ENCODE results near the gene CYBC1.

The CYBC1 gene

DNA sequence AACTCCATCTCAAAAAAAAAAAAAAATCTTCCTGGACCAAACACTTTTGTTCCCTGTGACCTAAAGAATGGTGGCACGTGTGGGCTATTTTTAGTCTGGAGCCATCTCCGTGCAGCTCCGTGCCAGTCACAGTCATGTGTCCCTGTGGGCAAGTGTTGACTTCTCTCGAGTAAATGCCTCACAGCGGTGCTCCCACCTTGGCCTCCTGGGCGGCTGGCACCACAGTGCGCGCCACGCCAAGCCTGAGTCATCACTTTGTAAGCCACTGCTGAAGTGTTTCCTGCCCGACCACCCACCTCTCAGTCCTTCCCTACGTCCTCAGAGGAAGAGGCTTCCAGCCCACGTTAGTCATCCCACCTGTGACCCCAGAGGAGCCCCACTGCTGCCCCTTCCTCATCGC is 43.3 kb downstream of the CYBC1 start:
- no peak for DNase-seq

DNA sequence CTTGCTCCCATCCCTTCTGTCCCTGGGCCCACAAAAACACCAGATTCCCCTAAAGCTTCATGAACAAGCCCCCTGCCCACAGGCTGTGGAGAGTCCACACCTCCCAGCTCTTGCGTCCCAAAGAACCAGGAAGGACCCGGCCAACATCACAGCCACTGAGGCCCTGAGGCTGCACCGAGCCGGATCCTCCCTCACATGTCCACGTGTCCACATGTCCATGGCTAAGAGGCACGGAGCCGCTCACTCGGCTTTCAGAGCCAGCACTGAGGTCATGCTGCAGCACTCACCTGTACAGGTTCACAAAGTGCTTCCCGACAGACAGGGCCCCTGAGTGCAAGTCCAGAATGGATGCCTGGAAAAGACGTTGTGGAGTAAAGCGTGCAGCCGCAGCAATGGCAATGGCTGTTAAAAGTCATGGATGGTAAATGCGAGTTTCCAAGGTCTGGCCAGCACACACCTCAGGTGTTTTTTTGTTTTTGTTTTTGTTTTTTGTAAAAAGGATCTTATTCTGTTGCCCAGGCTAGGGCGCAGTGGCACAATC is 44.4 kb downstream of the CYBC1 start:
- DNase-seq, result no peak

DNA sequence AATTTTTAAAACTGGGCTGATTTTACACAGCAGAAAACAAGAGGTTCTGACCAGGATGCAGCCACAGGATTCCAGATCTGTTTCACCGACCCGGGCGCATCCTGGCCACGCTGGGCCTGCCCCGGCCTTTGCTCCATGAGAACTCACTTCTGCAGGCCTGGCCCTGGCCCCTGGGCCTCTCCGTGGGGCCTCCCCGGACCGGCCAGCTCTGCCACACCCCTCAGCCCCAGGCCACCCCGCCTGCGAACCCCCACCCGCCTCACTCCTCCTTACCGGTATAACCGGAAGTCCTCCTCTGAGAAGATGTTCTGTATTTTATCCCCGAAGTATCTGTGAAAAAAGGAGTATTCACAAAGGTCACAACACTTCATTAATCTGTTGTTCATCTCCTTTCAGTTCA is 45.5 kb downstream of the CYBC1 start:
- no peak for DNase-seq

DNA sequence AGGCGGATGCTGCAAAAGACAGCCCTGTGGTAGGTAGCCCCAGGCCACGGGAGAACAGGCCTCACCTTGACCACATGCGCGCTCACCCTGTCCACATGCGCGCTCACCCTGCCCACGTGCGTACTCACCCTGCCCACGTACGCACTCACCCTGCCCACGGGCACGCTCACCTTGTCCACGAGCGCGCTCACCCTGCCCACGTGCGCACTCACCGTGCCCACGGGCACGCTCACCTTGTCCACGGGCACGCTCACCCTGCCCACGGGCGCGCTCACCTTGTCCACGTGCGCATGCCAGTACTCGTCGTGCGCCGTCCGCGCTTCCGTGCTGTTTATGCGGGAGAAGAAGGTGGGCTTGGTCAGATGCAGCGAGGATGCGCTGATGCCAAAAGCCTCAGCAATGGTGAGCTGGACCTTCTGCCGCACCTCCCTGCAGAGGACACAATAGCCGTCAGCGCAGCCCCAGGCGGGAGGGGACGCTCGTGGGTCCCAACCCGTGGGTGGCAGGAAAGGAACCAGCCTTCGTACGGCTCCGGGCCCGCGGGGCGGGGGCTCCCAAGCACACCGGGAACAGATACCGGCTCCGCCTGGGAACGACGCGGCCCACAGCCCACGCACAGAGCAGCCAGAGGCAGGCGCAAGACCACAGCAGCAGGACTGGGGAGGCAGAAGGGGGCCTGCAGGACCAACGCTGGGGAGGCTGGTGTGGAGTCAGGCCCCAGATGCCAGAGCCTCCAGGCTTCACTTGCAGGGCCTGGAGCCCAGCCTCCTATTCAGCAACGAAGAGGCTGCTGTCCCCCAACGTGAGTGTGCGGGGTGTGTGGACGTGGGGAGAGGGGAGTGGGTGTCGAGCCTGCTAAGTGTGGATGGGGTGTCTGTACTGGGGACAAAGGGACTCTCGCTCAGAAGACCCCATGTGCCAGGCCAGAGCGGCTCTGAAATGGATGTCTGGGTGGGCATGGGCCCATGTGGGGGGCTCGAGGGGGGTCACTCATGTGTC is 46.6 kb downstream of the CYBC1 start:
- DNase-seq, result no peak

DNA sequence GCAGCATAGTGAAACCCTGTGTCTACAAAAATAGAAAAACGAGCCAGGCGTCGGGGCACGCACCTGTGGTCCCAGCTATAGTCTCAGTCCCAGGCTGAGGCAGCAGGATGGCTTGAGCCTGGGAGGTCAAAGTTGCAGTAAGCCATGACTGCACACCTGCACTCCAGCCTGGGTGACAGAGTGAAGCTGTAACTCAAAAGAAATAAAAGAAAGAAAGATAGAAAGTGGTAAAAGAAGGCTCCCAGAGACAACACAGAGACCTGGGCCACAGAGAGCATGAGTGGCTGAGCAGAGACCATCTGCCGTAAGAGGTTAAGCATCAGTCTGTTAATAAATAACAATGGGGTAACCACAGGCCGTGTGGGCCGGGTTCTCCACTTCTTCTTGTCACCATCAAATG is 47.7 kb downstream of the CYBC1 start:
- DNase-seq, result no peak

DNA sequence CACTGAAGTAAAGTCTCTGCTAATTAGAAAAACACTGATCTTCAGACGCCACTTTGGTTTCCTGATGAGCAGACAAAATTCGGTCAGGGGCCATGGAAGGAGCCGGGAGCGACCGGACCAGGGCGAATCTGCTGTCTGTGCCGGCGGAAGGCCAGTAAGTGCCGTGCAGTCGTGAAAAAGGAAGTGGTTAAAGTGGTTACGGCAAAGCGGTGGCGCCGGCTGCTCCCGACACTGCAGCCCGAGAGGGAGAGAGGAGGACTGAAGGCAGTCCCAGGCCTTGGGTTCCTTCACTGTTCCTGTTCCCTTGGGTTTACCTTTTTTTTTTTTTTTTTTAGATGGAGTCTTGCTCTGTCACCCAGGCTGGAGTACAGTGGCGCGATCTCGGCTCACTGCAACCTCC is 49.7 kb downstream of the CYBC1 start:
- DNase-seq, result peak in 1 of 2 donors; percentile 40

DNA sequence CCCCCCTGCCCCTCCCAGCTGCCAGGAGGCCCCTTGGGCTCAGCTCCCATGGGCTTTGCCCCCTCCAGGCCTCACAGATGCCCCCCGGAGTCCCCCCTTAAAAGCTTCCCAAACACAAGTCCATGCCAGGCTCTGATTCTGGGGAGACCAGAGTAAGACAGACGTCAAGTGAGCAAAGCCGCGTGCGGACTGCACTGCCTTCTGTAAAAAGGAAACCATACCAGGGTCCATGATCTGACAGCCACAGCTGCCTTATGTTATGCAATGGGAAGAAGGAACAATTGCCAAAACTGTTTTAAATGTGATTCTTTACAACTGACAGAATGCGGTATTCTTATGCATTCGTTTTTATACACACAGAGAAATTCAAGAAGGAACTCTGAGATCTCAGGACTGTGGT is 50.3 kb downstream of the CYBC1 start:
- no peak for DNase-seq

DNA sequence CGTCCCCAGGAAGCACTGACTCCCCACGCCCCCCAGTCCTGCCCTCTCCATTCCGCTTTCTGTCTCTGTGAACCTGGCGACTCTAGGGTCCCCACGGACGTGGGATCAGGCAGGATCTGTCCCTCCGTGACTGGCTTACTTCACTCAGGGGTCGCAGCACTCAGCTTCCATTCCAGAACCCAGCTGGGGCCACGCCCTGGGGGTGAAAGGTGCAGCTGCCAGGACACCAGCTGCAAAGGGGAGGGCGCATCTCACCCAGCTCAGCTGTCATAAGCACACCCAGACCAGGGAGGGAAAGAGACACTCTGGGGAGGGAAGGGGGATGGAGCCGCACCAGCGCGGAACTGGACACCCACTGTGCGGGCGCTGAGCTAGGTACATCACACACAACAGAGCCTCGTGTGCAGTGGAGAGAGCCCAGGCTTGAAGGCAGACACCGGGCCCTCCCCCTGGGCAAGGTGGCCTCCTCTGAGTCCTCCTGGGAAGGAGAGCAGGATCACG is 50.9 kb downstream of the CYBC1 start:
- DNase-seq, result no peak

DNA sequence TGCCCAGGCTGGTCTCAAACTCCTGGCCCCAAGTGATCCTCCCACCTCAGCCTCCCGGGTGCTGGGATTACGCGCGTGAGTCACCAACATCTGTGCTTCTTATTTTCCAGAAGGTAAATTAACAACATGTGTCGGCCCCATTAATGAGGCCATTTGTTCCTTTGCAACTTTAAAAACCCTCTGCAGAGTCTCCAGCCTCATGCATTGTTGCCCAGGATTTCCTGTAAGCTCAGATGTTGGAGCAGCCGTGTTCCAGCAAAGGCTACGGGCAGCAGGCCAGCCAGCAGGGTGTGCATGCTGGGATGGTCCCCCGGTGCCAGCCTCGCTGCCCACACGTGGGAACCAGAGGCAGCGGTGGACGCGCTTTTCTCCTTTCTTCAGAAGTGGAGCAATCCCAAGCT is 51.5 kb downstream of the CYBC1 start:
- DNase-seq, result peak; percentile 12 to 55

DNA sequence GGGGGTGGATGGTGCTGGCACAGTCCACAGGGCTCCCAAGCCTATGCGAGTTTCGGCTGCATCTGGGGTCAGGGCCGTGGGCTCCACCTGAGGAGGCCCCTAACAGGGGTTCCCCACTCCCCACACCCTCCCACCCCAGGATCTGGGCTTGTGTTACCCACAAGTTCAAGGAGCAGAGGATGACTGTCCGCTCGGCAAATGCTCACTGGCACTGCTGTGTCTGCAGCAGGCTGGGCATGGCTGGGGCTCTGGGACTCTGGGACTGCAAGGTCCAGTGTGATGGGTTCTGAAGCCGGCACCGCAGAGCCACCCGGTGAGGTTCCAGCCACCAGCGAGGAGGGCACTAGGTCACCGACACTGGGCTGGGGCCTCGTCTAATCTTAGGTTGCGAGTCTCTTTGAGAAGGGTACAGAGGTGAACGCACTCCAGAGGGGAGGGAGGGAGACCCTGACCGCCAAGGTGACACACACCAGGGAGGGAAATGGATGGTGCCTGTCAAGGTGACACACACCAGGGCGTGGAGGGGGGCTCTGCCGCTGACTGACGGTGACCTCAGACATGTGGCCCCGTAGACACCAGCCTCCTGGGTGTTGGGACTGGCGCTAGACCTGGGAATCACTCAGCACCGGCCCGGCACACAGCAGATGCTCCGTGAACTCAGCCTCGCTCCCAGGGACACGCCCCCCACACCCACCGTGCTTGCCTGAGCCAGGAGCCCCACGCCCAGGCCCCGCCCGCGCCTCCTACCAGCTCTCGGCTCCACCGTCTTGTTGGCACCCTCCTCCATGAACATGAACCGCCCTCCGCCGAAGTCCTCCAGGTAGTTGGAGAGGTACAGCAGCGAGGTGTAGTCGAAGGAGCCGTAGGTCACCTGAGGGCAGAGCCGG is 52.9 kb downstream of the CYBC1 start:
- no peak for DNase-seq

DNA sequence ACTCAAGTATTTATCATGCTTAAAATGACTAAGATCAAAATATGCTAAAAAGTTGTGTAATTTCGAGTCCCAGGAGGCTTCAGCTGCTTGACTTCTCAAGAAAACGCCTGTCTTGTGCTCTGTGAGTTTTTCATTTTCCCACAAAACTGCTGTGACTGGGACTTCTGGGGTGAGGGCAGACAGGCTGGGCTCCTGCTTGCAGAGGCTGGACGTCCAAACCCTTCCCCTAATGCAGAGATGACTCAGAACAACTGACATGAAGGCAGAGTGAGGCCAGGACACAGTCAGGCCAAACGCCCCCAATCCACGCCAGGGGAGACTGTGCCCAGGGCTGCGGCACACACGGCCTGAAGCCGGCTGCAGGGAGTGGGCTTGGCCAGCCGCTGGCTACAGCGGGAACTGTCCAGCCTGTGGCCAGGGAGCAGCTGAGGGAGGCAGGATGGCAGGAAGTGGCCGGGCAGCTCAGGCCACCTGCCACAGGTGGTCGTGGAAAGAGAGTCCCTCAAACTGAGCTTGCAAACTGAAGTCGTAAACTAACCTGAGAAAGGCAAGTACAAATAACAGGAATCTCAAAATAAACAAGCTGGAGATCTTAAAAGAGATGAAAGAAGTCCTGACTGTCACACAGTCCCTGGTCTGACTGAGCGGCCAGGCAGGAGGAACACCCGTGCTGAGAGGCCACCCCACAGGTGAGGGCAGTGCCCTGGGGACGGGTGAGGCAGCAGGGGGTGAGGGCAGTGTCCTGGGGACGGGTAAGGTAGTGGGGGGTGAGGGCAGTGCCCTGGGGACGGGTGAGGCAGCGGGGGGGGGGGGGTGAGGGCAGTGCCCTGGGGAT is 53.7 kb downstream of the CYBC1 start:
- DNase-seq, result no peak

DNA sequence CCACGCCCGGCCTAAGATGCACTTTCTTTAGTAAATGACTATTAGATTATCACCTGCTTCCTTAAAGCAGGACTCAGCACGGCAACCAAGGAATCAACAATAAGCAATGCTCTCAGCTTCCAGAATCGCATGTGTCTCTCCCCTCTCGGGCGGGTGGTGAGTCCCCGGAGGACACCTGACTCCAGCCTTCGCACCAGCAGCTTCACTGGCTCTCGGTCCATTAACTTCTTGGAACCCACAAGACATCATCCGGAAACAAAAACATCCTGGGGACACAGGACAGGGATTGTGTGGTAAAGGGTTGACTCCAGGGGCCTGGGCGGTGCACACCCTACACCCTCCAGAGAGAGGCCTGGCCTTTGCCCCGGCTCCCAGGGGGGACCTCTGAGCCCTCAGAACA is 56.3 kb downstream of the CYBC1 start:
- no peak for DNase-seq

DNA sequence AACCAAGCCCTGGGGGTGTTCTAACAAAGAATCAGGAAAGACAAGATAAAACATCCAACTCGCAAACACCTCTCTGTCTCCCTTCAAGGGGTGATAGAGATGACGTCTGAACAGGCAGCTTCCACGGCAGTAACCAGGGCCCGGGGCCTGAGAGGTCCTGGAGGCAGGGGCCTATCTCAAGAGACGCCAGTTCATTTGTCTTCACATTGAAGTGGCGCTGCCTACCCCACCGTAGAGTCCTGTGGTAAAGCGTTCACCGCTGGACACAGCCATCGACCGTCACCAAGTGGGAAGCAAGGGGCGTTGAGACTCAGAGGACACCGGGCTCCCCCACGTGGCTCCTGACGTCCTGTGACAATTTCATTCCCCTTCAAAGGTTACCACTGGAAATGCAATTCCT is 57.6 kb downstream of the CYBC1 start:
- no peak for DNase-seq
